ENCODE results near the gene BAIAP3. TPM values are rescaled to one million over a fixed set of nuclear protein-coding genes. Genes with fewer than 3 reads are reported as not detected.
A peak's percentile ranks its signal among the peaks of the same experiment; 100 is the strongest.

Gene BAIAP3
- total RNA-seq, 2 experiments from 2014 or later = 0.17 to 0.31 TPM

- H3K36me3 Mint-ChIP-seq = peaks cover 9% of the 10 kb centered on the region
- intact Hi-C loops (cut with micrococcal nuclease) = no loop called here
Measured at GRCh38 chr16:1380195-1380594, 46.8 kb downstream of the BAIAP3 start.

GRCh38 chr16:1381612-1382406 is 48.4 kb downstream of the BAIAP3 start:
- CTCF ChIA-PET = interaction anchor here (4.9 kb wide), 1 partner anchor 17 kb away, joined by 49 read pairs; no protein-coding TSS in a partner anchor

More at GRCh38 chr16:1380195-1380594, 46.8 kb downstream of the BAIAP3 start:
- DNase-seq = no peak
- Mint-ChIP-seq H3K4me1 (ENCODE audit: low read depth) (peaks cover 20% of the 10 kb centered on the region), H3K4me3 (peak overlapping the region; percentile 70), H3K27ac (peak overlapping the region; percentile 40), H3K27me3 (no peaks in the 10 kb centered on the region), H3K9me3 (no peaks in the 10 kb centered on the region)
- CTCF ChIA-PET = interaction anchor here (2.0 to 4.9 kb wide), 3 partner anchors 10 to 41 kb away, joined by 5 to 49 read pairs (median 11); partner anchors contain the start of gene UQCC4
- POLR2A ChIA-PET = interaction anchor here (1.0 to 1.8 kb wide), 3 partner anchors 11 to 40 kb away, joined by 3 to 5 read pairs (median 4); partner anchors contain the start of gene UQCC4

GRCh38 chr16:1383556-1383955 is 50.1 kb downstream of the BAIAP3 start:
- Mint-ChIP-seq H3K27me3 (no peaks in the 10 kb centered on the region), H3K27ac (no peak overlapping the region), H3K36me3 (peaks cover 6% of the 10 kb centered on the region), H3K4me1 (ENCODE audit: low read depth) (peaks cover 9% of the 10 kb centered on the region), H3K4me3 (no peak overlapping the region), H3K9me3 (no peaks in the 10 kb centered on the region)
- intact Hi-C loops (cut with micrococcal nuclease) = no loop called here
- DNase-seq = no peak
- ChIA-PET POLR2A (no interaction called here), CTCF (interaction anchor here (2.8 kb wide), 1 partner anchor 20 kb away, joined by 9 read pairs; no protein-coding TSS in a partner anchor)

More at GRCh38 chr16:1381612-1382406, 48.4 kb downstream of the BAIAP3 start:
- DNase-seq = no peak
- peaks cover 20% of the 10 kb centered on the region for H3K4me1 Mint-ChIP-seq (ENCODE audit: low read depth)
- no peaks in the 10 kb centered on the region for H3K9me3 Mint-ChIP-seq
- H3K36me3 Mint-ChIP-seq = peaks cover 6% of the 10 kb centered on the region
- no peaks in the 10 kb centered on the region for H3K27me3 Mint-ChIP-seq
- POLR2A ChIA-PET = no interaction called here
- intact Hi-C loops (cut with micrococcal nuclease) = no loop called here
- H3K4me3 Mint-ChIP-seq = no peak overlapping the region
- no peak overlapping the region for H3K27ac Mint-ChIP-seq

GRCh38 chr16:1385232-1385631 is 51.8 kb downstream of the BAIAP3 start:
- no peaks in the 10 kb centered on the region for H3K27me3 Mint-ChIP-seq
- intact Hi-C loops (cut with micrococcal nuclease) = no loop called here
- peaks cover 3% of the 10 kb centered on the region for H3K36me3 Mint-ChIP-seq
- no peak overlapping the region for H3K4me3 Mint-ChIP-seq
- no peaks in the 10 kb centered on the region for H3K9me3 Mint-ChIP-seq
- DNase-seq = no peak
- H3K4me1 Mint-ChIP-seq (ENCODE audit: low read depth) = peaks cover under 1% of the 10 kb centered on the region
- ChIA-PET POLR2A (no interaction called here), CTCF (interaction anchor here (2.8 kb wide), 1 partner anchor 22 kb away, joined by 9 read pairs; no protein-coding TSS in a partner anchor)
- no peak overlapping the region for H3K27ac Mint-ChIP-seq

- H3K27ac Mint-ChIP-seq = no peak overlapping the region
- no peaks in the 10 kb centered on the region for H3K4me1 Mint-ChIP-seq (ENCODE audit: low read depth)
- H3K9me3 Mint-ChIP-seq = no peaks in the 10 kb centered on the region
- H3K36me3 Mint-ChIP-seq = peaks cover 6% of the 10 kb centered on the region
- no peak for DNase-seq
- ChIA-PET CTCF (no interaction called here), POLR2A (no interaction called here)
- no peak overlapping the region for H3K4me3 Mint-ChIP-seq
- intact Hi-C loops (cut with micrococcal nuclease) = no loop called here
- no peaks in the 10 kb centered on the region for H3K27me3 Mint-ChIP-seq
Measured at GRCh38 chr16:1387331-1387730, 53.9 kb downstream of the BAIAP3 start.

- ChIA-PET POLR2A (no interaction called here), CTCF (interaction anchor here (1.2 to 2.0 kb wide), 2 partner anchors 26 kb away, joined by 3 to 5 read pairs; no protein-coding TSS in a partner anchor)
- intact Hi-C loops (cut with micrococcal nuclease) = no loop called here
- Mint-ChIP-seq H3K4me3 (no peak overlapping the region), H3K27ac (no peak overlapping the region), H3K36me3 (peaks cover 6% of the 10 kb centered on the region), H3K27me3 (no peaks in the 10 kb centered on the region), H3K4me1 (ENCODE audit: low read depth) (no peaks in the 10 kb centered on the region), H3K9me3 (no peaks in the 10 kb centered on the region)
- no peak for DNase-seq
Measured at GRCh38 chr16:1389762-1390161, 56.3 kb downstream of the BAIAP3 start.

- POLR2A ChIA-PET = no interaction called here
- intact Hi-C loops (cut with micrococcal nuclease) = no loop called here
Measured at GRCh38 chr16:1390239-1390779, 56.9 kb downstream of the BAIAP3 start.

GRCh38 chr16:1392826-1393225 is 59.4 kb downstream of the BAIAP3 start:
- no peaks in the 10 kb centered on the region for H3K9me3 Mint-ChIP-seq
- H3K36me3 Mint-ChIP-seq = peaks cover 3% of the 10 kb centered on the region
- no peak for DNase-seq
- intact Hi-C loops (cut with micrococcal nuclease) = no loop called here
- no peak overlapping the region for H3K4me3 Mint-ChIP-seq
- ChIA-PET POLR2A (no interaction called here), CTCF (interaction anchor here (0.7 kb wide), 1 partner anchor 29 kb away, joined by 3 read pairs; no protein-coding TSS in a partner anchor)
- H3K27me3 Mint-ChIP-seq = no peaks in the 10 kb centered on the region
- no peaks in the 10 kb centered on the region for H3K4me1 Mint-ChIP-seq (ENCODE audit: low read depth)
- no peak overlapping the region for H3K27ac Mint-ChIP-seq

More at GRCh38 chr16:1390239-1390779, 56.9 kb downstream of the BAIAP3 start:
- Mint-ChIP-seq H3K4me1 (ENCODE audit: low read depth) (no peaks in the 10 kb centered on the region), H3K4me3 (no peak overlapping the region), H3K27ac (no peak overlapping the region), H3K36me3 (peaks cover 3% of the 10 kb centered on the region), H3K9me3 (no peaks in the 10 kb centered on the region), H3K27me3 (no peaks in the 10 kb centered on the region)
- CTCF ChIA-PET = interaction anchor here (2.0 kb wide), 1 partner anchor 27 kb away, joined by 5 read pairs; no protein-coding TSS in a partner anchor
- no peak for DNase-seq

- no peak for DNase-seq
- Mint-ChIP-seq H3K9me3 (no peaks in the 10 kb centered on the region), H3K4me1 (ENCODE audit: low read depth) (no peaks in the 10 kb centered on the region), H3K4me3 (no peak overlapping the region), H3K36me3 (peaks cover 3% of the 10 kb centered on the region), H3K27ac (no peak overlapping the region), H3K27me3 (no peaks in the 10 kb centered on the region)
- CTCF ChIA-PET = no interaction called here
- intact Hi-C loops (cut with micrococcal nuclease) = no loop called here
- POLR2A ChIA-PET = interaction anchor here (0.5 kb wide), 1 partner anchor 11 kb away, joined by 3 read pairs; no protein-coding TSS in a partner anchor
Measured at GRCh38 chr16:1393613-1394176, 60.2 kb downstream of the BAIAP3 start.

GRCh38 chr16:1394367-1394951 is 61.0 kb downstream of the BAIAP3 start:
- ChIA-PET CTCF (no interaction called here), POLR2A (no interaction called here)
- Mint-ChIP-seq H3K9me3 (no peaks in the 10 kb centered on the region), H3K27ac (no peak overlapping the region), H3K4me3 (no peak overlapping the region), H3K36me3 (peaks cover 3% of the 10 kb centered on the region), H3K4me1 (ENCODE audit: low read depth) (no peaks in the 10 kb centered on the region), H3K27me3 (no peaks in the 10 kb centered on the region)
- DNase-seq = no peak
- intact Hi-C loops (cut with micrococcal nuclease) = no loop called here

GRCh38 chr16:1395444-1396031 is 62.1 kb downstream of the BAIAP3 start:
- intact Hi-C loops (cut with micrococcal nuclease) = no loop called here
- Mint-ChIP-seq H3K4me3 (no peak overlapping the region), H3K36me3 (peaks cover under 1% of the 10 kb centered on the region), H3K27me3 (no peaks in the 10 kb centered on the region), H3K9me3 (no peaks in the 10 kb centered on the region), H3K4me1 (ENCODE audit: low read depth) (no peaks in the 10 kb centered on the region), H3K27ac (no peak overlapping the region)
- ChIA-PET POLR2A (interaction anchor here (0.7 kb wide), 1 partner anchor 11 kb away, joined by 4 read pairs; no protein-coding TSS in a partner anchor), CTCF (no interaction called here)
- DNase-seq = no peak

- no peak overlapping the region for H3K27ac Mint-ChIP-seq
- DNase-seq = no peak
- intact Hi-C loops (cut with micrococcal nuclease) = no loop called here
- no peak overlapping the region for H3K4me3 Mint-ChIP-seq
- no peaks in the 10 kb centered on the region for H3K27me3 Mint-ChIP-seq
- ChIA-PET POLR2A (no interaction called here), CTCF (no interaction called here)
- no peaks in the 10 kb centered on the region for H3K9me3 Mint-ChIP-seq
- H3K36me3 Mint-ChIP-seq = peaks cover 6% of the 10 kb centered on the region
- no peaks in the 10 kb centered on the region for H3K4me1 Mint-ChIP-seq (ENCODE audit: low read depth)
Measured at GRCh38 chr16:1397779-1398178, 64.3 kb downstream of the BAIAP3 start.

Data from activated CD4-positive, alpha-beta memory T cell treated with anti-CD3 and anti-CD28 coated beads for 36 hours (primary cell).